Breast epithelium (tissue), 4 donors: ENCODE results near the gene SHMT1. TPM values are rescaled to one million over a fixed set of nuclear protein-coding genes. Genes with fewer than 3 reads are reported as not detected.
A peak's percentile ranks its signal among the peaks of the same experiment; 100 is the strongest.

Source experiments
- DNase-seq, 2 donors: peaks; one replicate each; pipeline ENCODE4 v3.0.0-alpha.2; 2019; ENCODE audit warnings: low spot score in 2 of 2
- H3K27ac ChIP-seq, 2 donors: fragments of 200-600 bp; sonication (generic) in 1 of 2; one replicate each; pipeline ENCODE4 v1.5.1; 2016 to 2019; ENCODE audit warnings: mild to moderate bottlenecking in 1 of 2
- H3K27me3 ChIP-seq, 2 donors: fragments of 200-600 bp; sonication (generic) in 1 of 2; one replicate each; pipeline versions ENCODE4 v1.5.1 to v1.6.0; 2017 to 2019; ENCODE audit warnings: control low read depth in 1 of 2, mild to moderate bottlenecking in 1 of 2
- H3K36me3 ChIP-seq: fragments of 200-600 bp; one replicate; pipeline ENCODE4 v1.5.1; 2019
- H3K4me1 ChIP-seq, 2 donors: fragments of 200-600 bp; sonication (generic); one replicate each; pipeline ENCODE4 v1.5.1; 2016 to 2019; ENCODE audit warnings: control low read depth in 1 of 2
- H3K4me3 ChIP-seq, 3 donors: fragments of 200-600 bp; sonication (generic); 1 replicate in 2 of 3; 2 replicates in 1 of 3; pipeline ENCODE4 v1.5.1; 2016 to 2019; ENCODE audit warnings: mild to moderate bottlenecking in 3 of 3, moderate library complexity in 2 of 3
- H3K9me3 ChIP-seq, 2 donors: fragments of 200-600 bp; sonication (generic) in 1 of 2; one replicate each; pipeline ENCODE4 v1.5.1; 2016 to 2019; ENCODE audit warnings: control low read depth in 1 of 2
- POLR2A ChIP-seq: fragments of 450-650 bp; IDR thresholded peaks from one replicate; pipeline ENCODE4 v1.6.1; 2016; ENCODE audit warnings: antibody characterized with exemption, mild to moderate bottlenecking, moderate library complexity
- POLR2AphosphoS5 ChIP-seq, 3 donors: sonication (generic); formaldehyde crosslinking; IDR thresholded peaks; one replicate each; pipeline ENCODE4 v1.6.1; 2017; ENCODE audit warnings: antibody characterized with exemption in 3 of 3
- intact Hi-C: fragments of 100-400 bp; cut with DNase I; formaldehyde crosslinking; loops from one replicate; pipeline ENCODE4 v1.15.1; 2023; ENCODE audit warnings: low total_unique reads
- total RNA-seq, 3 donors: library from RNA; depleted of rRNA; stranded (reverse); fragments of >200 nt; gene quantifications; one replicate each; pipeline ENCODE4 v1.1.0, GENCODE V29; 2016
- TF ChIP-seq, protein P1 (sequence below), 3 donors: fragments of 450-650 bp; IDR thresholded peaks; one replicate each; pipeline ENCODE4 v1.5.1; 2016 to 2017; ENCODE audit warnings: antibody characterized with exemption in 3 of 3, mild to moderate bottlenecking in 3 of 3, moderate library complexity in 3 of 3

SHMT1 gene
- total RNA-seq, 3 donors from 2014 or later: 38.3 to 144 (median 47.1) TPM

DNA sequence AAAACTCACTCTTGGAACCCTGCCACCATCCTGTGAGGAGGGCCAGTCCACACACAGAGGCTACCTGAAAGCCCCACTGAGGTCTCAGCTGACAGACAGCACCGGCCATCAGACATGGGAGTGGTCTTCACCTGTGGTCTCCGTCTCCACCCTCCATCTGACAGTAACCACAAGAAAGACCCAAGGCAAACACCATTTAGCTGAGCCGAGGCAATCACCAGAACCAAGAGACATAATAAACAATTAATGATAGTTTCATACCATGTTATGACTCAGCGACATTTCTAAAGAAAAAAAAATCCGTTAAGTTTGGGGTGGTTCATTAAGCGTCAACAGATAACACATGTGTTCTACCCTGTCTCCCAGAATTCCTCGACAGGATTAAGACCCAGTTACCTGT lies 8.1 kb upstream of the SHMT1 start:
- intact Hi-C loops: no loop called here
- TF ChIP-seq, protein P1, sequence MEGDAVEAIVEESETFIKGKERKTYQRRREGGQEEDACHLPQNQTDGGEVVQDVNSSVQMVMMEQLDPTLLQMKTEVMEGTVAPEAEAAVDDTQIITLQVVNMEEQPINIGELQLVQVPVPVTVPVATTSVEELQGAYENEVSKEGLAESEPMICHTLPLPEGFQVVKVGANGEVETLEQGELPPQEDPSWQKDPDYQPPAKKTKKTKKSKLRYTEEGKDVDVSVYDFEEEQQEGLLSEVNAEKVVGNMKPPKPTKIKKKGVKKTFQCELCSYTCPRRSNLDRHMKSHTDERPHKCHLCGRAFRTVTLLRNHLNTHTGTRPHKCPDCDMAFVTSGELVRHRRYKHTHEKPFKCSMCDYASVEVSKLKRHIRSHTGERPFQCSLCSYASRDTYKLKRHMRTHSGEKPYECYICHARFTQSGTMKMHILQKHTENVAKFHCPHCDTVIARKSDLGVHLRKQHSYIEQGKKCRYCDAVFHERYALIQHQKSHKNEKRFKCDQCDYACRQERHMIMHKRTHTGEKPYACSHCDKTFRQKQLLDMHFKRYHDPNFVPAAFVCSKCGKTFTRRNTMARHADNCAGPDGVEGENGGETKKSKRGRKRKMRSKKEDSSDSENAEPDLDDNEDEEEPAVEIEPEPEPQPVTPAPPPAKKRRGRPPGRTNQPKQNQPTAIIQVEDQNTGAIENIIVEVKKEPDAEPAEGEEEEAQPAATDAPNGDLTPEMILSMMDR (IDR thresholded peaks at IDR 0.05): no peak
- TF ChIP-seq POLR2A (no peak), POLR2AphosphoS5 (IDR thresholded peaks at IDR 0.05) (no peak)
- Histone ChIP-seq H3K9me3 (peaks cover 0 to 6% of the 10 kb centered on the region in 2 donors), H3K27ac (no peak overlapping the region), H3K4me1 (no peaks in the 10 kb centered on the region), H3K4me3 (no peak overlapping the region), H3K27me3 (no peaks in the 10 kb centered on the region), H3K36me3 (no peaks in the 10 kb centered on the region)
- no peak for DNase-seq

DNA sequence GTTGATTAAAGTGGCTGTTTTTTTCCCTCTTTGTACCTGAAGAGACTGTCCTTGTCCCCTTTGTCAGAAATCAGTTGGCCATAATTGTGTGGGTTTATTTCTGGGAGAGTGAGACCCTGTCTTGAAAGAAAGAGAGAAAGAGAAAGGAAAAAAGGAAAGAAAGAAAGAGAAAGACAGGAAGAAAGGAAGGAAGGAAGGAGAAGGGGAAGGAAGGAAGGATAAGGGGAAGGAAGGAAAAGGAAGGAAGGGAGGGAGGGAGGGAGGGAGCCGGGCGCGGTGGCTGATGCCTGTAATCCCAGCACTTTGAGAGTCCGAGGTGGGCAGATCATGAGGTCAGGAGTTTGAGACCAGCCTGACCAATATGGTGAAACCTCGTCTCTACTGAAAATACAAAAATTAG lies 7.4 kb upstream of the SHMT1 start:
- no peaks in the 10 kb centered on the region for H3K4me1 ChIP-seq
- DNase-seq: no peak
- H3K27me3 ChIP-seq: no peaks in the 10 kb centered on the region
- peaks cover 0 to 6% of the 10 kb centered on the region in 2 donors for H3K9me3 ChIP-seq
- H3K36me3 ChIP-seq: no peaks in the 10 kb centered on the region
- no peak overlapping the region for H3K27ac ChIP-seq
- H3K4me3 ChIP-seq: no peak overlapping the region
- TF ChIP-seq POLR2A (no peak), POLR2AphosphoS5 (IDR thresholded peaks at IDR 0.05) (no peak)
- TF ChIP-seq, protein P1 (IDR thresholded peaks at IDR 0.05): no peak
- intact Hi-C loops: no loop called here

GRCh38 chr17:18368946-18369345 lies 5.6 kb upstream of the SHMT1 start:
- no peaks in the 10 kb centered on the region for H3K27me3 ChIP-seq
- no peaks in the 10 kb centered on the region for H3K9me3 ChIP-seq
- H3K36me3 ChIP-seq: no peaks in the 10 kb centered on the region
- intact Hi-C loops: no loop called here
- no peak overlapping the region for H3K4me3 ChIP-seq
- H3K4me1 ChIP-seq: no peaks in the 10 kb centered on the region
- H3K27ac ChIP-seq: no peak overlapping the region
- TF ChIP-seq POLR2A: no peak
- TF ChIP-seq POLR2AphosphoS5 (IDR thresholded peaks at IDR 0.05): no peak
- TF ChIP-seq, protein P1 (IDR thresholded peaks at IDR 0.05): no peak
- no peak for DNase-seq

DNA sequence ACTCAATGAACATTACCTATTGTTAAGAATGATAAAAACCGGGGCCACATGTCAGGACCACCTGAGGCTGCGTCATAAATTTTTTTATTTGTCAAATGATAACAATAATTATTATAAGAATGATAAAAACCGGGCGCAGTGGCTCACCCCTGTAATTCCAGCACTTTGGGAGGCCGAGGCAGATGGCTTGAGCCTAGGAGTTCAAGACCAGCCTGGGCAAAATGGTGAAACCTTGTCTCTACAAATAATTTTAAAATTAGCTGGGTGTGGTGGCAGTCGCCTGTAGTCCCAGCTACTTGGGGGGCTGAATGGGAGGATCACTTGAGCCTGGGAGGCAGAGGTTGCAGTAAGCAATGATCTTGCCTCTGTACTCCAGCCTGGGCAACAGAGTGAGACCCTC lies 816 bp upstream of the SHMT1 start:
- intact Hi-C loops: no loop called here
- no peak for TF ChIP-seq POLR2AphosphoS5 (IDR thresholded peaks at IDR 0.05)
- TF ChIP-seq, protein P1 (IDR thresholded peaks at IDR 0.05): no peak
- no peak for TF ChIP-seq POLR2A
- Histone ChIP-seq H3K27me3 (no peaks in the 10 kb centered on the region), H3K9me3 (no peaks in the 10 kb centered on the region), H3K27ac (no peak overlapping the region), H3K4me1 (peaks cover 0 to 4% of the 10 kb centered on the region in 2 donors), H3K36me3 (no peaks in the 10 kb centered on the region), H3K4me3 (no peak overlapping the region)
- no peak for DNase-seq

GRCh38 chr17:18362698-18363100 lies 651 bp downstream of the SHMT1 start:
- Histone ChIP-seq H3K9me3 (no peaks in the 10 kb centered on the region), H3K4me3 (peak overlapping the region; percentile 71 to 82 (median 82)), H3K4me1 (peaks cover 0 to 4% of the 10 kb centered on the region in 2 donors), H3K27me3 (no peaks in the 10 kb centered on the region), H3K27ac (peak overlapping the region; percentile 72 to 90), H3K36me3 (no peaks in the 10 kb centered on the region)
- TF ChIP-seq POLR2AphosphoS5 (IDR thresholded peaks at IDR 0.05) (no peak), POLR2A (no peak)
- TF ChIP-seq, protein P1 (IDR thresholded peaks at IDR 0.05): no peak
- no peak for DNase-seq
- intact Hi-C loops: no loop called here
